ENCODE measurements around the gene CCNA2. TPM values are rescaled to one million over a fixed set of nuclear protein-coding genes. Genes with fewer than 3 reads are reported as not detected.

The CCNA2 gene
- total and polyA plus RNA-seq, 9 donors, result 15.0 to 32.7 (median 22.7) TPM

DNA sequence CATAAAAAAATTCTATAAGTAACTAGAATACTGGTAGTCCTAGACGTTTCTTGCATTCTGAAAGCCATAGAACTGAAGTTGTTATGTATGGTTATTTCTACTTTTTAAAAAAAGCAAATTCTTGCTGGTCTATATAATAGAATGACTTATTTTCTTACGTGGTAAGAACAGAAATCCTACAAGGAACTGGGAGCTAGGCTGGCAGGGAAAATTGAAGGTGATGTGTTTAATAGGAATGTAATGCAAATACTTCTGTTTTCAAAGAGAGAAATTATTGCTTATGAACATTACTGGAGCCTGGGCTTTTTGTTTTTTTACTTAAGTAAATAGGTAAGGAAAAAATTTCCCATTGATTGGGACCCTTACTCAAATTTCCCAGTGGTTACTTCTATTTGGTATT lies 8.9 kb downstream of the CCNA2 start:
- Histone ChIP-seq H3K4me1 (ENCODE audit: control insufficient read depth, insufficient read depth, low read length) (no peaks in the 10 kb centered on the region), H3K36me3 (ENCODE audit: control insufficient read depth, insufficient read depth, low read length) (peaks cover 41% of the 10 kb centered on the region), H3K27me3 (ENCODE audit: control insufficient read depth, insufficient read depth, low read length) (no peaks in the 10 kb centered on the region), H3K4me3 (ENCODE audit: low read length) (no peak overlapping the region), H3K9me3 (replicated peaks; ENCODE audit: control insufficient read depth, low read depth, low read length) (no peaks in the 10 kb centered on the region), H3K27ac (ENCODE audit: low read length) (no peak overlapping the region)
- DNase-seq, result no peak
- no CpG with 5 or more reads among the region's 2 CpGs for WGBS (ENCODE audit: insufficient coverage)

DNA sequence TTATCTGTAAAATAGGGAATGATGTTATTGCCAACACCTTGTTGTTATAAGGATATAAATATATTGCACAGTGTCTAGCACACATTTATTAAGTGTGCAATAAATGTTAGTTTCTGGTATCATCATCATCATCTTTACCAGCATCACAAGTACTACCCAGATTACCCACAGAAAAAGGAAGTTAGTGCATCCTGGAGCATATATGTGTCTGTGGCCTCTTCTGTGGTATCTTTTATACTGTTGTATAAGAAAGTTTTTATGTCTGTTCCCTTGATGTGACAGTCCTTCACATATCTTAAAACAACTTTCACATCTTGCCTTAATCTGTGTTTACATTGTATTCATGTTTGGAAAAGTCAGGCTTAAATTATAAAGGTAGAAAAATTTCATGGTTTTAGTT lies 12.6 kb downstream of the CCNA2 start:
- Histone ChIP-seq H3K9me3 (replicated peaks; ENCODE audit: control insufficient read depth, low read depth, low read length) (no peaks in the 10 kb centered on the region), H3K36me3 (ENCODE audit: control insufficient read depth, insufficient read depth, low read length) (peaks cover 47% of the 10 kb centered on the region)

DNA sequence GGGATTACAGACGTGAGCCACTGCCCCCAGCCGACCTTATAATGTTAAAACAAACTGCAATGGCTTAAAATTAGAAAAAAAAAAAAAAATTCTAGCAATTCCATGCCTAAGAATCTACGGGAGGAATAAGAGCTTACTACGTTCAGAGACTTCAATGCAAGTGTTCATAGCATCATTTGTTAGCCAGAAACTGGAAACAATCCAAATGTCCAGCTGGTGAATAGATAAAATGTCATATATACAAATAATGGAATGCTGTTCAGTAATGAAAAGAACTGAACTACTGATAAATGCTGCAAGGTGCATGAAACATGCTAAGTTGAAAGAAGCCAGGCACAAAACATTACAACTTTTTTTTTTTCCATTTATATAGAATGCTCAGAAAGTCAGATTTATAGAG lies 17.3 kb downstream of the CCNA2 start:
- peak; percentile 25 for DNase-seq
- peaks cover 51% of the 10 kb centered on the region for H3K36me3 ChIP-seq (ENCODE audit: control insufficient read depth, insufficient read depth, low read length)
- no CpG with 5 or more reads among the region's 4 CpGs for WGBS (ENCODE audit: insufficient coverage)

More for the DNA sequence above, 12.6 kb downstream of the CCNA2 start:
- no peaks in the 10 kb centered on the region for H3K27me3 ChIP-seq (ENCODE audit: control insufficient read depth, insufficient read depth, low read length)
- no peak overlapping the region for H3K4me3 ChIP-seq (ENCODE audit: low read length)
- DNase-seq, result no peak
- no peaks in the 10 kb centered on the region for H3K4me1 ChIP-seq (ENCODE audit: control insufficient read depth, insufficient read depth, low read length)
- no peak overlapping the region for H3K27ac ChIP-seq (ENCODE audit: low read length)

DNA sequence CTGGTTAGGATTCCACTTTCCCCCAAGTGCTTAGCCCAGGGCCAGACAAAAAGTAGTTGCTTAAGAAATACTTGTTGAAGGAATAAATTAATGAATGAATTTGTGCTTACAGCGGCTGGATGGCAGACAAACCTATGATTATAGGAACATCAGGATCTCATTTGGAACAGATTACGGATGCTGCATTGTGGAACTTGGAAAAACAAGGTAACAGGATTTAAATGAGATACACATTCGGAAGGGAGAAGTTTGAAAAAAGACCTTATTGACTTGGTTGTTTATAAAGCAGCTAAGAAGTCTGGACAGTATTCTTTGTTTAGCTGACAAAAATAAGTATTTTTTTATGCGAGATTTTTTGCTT lies 22.0 kb downstream of the CCNA2 start:
- Histone ChIP-seq H3K27me3 (ENCODE audit: control insufficient read depth, insufficient read depth, low read length) (no peaks in the 10 kb centered on the region), H3K9me3 (replicated peaks; ENCODE audit: control insufficient read depth, low read depth, low read length) (no peaks in the 10 kb centered on the region), H3K36me3 (ENCODE audit: control insufficient read depth, insufficient read depth, low read length) (peaks cover 25% of the 10 kb centered on the region), H3K27ac (ENCODE audit: low read length) (peak overlapping the region; percentile 96), H3K4me1 (ENCODE audit: control insufficient read depth, insufficient read depth, low read length) (peaks cover 5% of the 10 kb centered on the region), H3K4me3 (ENCODE audit: low read length) (peak overlapping the region; percentile 67)
- WGBS (ENCODE audit: insufficient coverage), result 13% methylated on average over 3 of the region's 4 CpGs
- peak; percentile 29 for DNase-seq

More for the DNA sequence above, 17.3 kb downstream of the CCNA2 start:
- no peaks in the 10 kb centered on the region for H3K4me1 ChIP-seq (ENCODE audit: control insufficient read depth, insufficient read depth, low read length)
- no peaks in the 10 kb centered on the region for H3K27me3 ChIP-seq (ENCODE audit: control insufficient read depth, insufficient read depth, low read length)
- H3K4me3 ChIP-seq (ENCODE audit: low read length), result no peak overlapping the region
- H3K9me3 ChIP-seq (replicated peaks; ENCODE audit: control insufficient read depth, low read depth, low read length), result no peaks in the 10 kb centered on the region
- no peak overlapping the region for H3K27ac ChIP-seq (ENCODE audit: low read length)

DNA sequence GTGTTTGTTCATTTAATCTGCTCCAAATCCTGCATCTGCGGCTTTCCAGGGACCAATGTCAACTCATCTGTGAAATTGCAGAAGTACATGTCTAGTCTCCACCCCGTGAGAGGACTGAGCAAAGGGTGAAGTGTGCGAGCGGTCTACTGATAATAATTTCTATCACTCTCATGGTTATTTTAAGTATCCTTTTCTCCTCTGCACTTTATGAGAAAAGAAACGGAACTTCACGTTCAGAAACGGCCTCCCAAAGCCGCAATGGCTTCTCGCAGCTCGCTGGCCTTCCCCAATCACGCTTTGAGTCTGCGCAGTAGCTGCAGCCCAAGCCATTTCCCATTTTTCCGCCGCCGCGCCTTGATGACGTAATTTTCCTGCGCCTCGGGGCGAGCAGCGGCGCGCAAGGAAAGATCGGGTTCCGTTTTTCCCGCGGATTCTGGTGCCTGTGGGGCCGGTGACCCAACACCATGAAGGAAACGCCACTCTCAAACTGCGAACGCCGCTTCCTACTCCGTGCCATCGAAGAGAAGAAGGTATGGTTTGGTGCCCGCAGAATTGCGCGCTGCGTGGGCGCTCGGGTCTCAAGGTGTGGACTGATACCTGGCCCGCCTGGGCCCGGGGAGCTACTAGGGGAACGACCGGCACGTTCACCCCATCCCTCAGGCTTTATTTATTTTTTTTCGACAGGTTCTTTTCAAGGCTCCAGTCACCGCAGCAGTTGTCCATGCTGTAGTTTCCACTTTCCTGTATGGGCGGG lies 22.5 kb downstream of the CCNA2 start, which contains the start of gene EXOSC9:
Gene EXOSC9, plus strand, starts transcription at position 363 of the 754 bp plus-strand sequence. Its CDS starts 102 bp downstream, at position 465.
- Histone ChIP-seq H3K27ac (ENCODE audit: low read length) (peak within 1 kb of the TSS; percentile 96), H3K9me3 (replicated peaks; ENCODE audit: control insufficient read depth, low read depth, low read length) (no peaks in the 10 kb centered on the region), H3K36me3 (ENCODE audit: control insufficient read depth, insufficient read depth, low read length) (peaks cover 22% of the 10 kb centered on the region), H3K4me3 (ENCODE audit: low read length) (peak within 1 kb of the TSS; percentile 67), H3K4me1 (ENCODE audit: control insufficient read depth, insufficient read depth, low read length) (peaks cover 5% of the 10 kb centered on the region), H3K27me3 (ENCODE audit: control insufficient read depth, insufficient read depth, low read length) (no peaks in the 10 kb centered on the region)
- DNase-seq, result peak; percentile 99
- under 1% methylated on average over 40 of the region's 48 CpGs for WGBS (ENCODE audit: insufficient coverage)

DNA sequence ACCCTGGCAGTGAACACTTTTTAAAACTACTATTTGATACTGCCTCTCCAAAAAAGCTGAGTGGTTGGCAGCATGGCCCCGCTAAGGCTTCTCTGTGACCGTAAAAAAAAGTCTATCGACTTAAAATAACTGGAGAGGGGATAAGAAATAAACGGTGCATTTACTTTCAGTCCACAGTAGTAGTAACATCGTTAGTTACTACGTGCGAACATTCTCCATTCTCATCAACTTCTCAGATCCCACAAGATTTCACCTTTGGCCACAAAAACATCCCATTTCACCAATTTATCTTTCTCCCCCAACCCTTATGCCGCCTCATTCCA lies 23.1 kb downstream of the CCNA2 start:
- H3K27ac ChIP-seq (ENCODE audit: low read length), result peak overlapping the region; percentile 96
- no peaks in the 10 kb centered on the region for H3K9me3 ChIP-seq (replicated peaks; ENCODE audit: control insufficient read depth, low read depth, low read length)
- H3K27me3 ChIP-seq (ENCODE audit: control insufficient read depth, insufficient read depth, low read length), result no peaks in the 10 kb centered on the region
- 0% methylated on average over 1 of the region's 8 CpGs for whole genome bisulfite sequencing (ENCODE audit: insufficient coverage)
- peaks cover 5% of the 10 kb centered on the region for H3K4me1 ChIP-seq (ENCODE audit: control insufficient read depth, insufficient read depth, low read length)
- peaks cover 18% of the 10 kb centered on the region for H3K36me3 ChIP-seq (ENCODE audit: control insufficient read depth, insufficient read depth, low read length)
- H3K4me3 ChIP-seq (ENCODE audit: low read length), result peak overlapping the region; percentile 67
- DNase-seq, result no peak

DNA sequence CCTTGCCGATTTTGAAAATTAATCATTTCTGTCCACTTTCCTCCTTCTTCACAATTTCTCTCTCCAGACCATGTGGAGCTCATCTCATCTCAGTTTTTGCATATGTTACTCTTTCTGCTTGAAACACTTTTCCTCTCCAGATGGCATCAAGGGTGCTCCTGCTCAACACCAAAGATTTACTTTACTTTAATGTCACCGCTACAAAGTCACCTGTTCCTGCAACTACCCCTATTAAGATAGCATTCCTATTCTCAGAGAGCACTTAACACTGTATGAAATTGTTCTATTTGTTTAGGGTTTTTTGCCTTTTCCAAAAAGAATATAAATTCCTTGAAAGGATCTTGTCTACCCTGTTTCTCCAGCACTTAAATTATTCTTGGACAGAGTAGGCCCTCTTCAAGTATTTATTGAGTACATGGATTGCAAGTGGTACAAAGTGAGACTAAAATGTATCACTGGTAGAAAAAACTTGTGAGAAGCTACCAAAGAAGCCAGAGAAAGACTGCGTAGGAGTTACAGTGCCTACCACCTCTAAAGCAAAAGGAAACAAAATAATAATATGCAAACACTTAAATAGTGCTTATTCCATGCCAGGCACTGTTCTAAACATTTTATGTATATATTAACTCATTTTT lies 23.7 kb downstream of the CCNA2 start:
- Histone ChIP-seq H3K27me3 (ENCODE audit: control insufficient read depth, insufficient read depth, low read length) (no peaks in the 10 kb centered on the region), H3K9me3 (replicated peaks; ENCODE audit: control insufficient read depth, low read depth, low read length) (no peaks in the 10 kb centered on the region), H3K27ac (ENCODE audit: low read length) (no peak overlapping the region), H3K4me3 (ENCODE audit: low read length) (no peak overlapping the region), H3K36me3 (ENCODE audit: control insufficient read depth, insufficient read depth, low read length) (peaks cover 17% of the 10 kb centered on the region), H3K4me1 (ENCODE audit: control insufficient read depth, insufficient read depth, low read length) (peaks cover 5% of the 10 kb centered on the region)
- WGBS (ENCODE audit: insufficient coverage), result 100% methylated on average over 1 of the region's 3 CpGs
- DNase-seq, result no peak

DNA sequence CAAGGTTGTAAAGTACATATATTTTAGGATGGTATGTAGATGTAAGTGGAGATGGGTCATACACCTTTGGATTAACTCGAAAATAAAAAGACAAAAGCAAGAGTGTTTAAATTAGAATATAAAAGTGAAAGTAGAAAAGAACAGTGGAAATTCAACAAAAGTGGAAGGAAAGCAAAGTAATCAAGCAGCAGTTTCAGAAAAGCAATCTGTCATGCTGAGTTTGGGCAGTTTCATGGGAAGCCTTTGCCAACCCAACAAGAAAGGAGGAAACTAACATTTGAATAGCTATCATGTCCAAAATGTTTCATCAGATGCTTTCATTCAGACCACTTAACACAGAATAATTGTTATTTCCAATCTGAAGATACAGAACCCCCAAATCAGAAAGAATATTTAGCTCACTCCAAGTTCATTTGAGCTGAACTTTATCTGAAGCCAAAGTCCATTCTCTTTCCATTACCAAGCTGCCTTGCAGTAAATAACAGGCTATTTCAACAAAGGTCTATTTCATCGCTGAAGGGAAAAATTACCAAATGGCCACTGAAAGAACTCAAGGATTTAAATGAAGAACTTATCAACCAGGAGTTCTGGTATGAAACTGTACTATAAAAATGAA lies 24.4 kb downstream of the CCNA2 start:
- H3K9me3 ChIP-seq (replicated peaks; ENCODE audit: control insufficient read depth, low read depth, low read length), result no peaks in the 10 kb centered on the region
- peaks cover 2% of the 10 kb centered on the region for H3K27me3 ChIP-seq (ENCODE audit: control insufficient read depth, insufficient read depth, low read length)
- DNase-seq, result no peak
- H3K27ac ChIP-seq (ENCODE audit: low read length), result no peak overlapping the region
- 86% methylated on average over 1 of the region's 2 CpGs for WGBS (ENCODE audit: insufficient coverage)
- H3K4me1 ChIP-seq (ENCODE audit: control insufficient read depth, insufficient read depth, low read length), result peaks cover 5% of the 10 kb centered on the region
- peaks cover 11% of the 10 kb centered on the region for H3K36me3 ChIP-seq (ENCODE audit: control insufficient read depth, insufficient read depth, low read length)
- H3K4me3 ChIP-seq (ENCODE audit: low read length), result no peak overlapping the region

DNA sequence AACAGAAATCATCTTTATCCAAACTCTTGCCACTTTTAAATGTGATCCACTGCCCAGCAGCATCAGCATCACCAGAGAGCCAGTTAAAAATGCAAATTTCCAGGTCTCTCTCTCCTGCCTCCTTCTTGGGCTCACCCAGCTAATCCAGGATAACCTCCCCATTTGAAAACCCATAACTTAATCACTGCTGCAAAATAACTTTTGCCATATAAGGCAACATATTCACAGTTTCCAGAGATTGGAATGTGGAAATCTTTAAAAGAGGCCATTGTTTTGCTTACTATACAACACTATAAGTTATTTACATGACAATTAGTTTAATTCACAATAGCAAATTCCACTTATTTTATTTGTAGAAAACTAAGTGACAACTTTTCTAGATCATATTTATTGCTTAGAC lies 27.4 kb downstream of the CCNA2 start:
- Histone ChIP-seq H3K27ac (ENCODE audit: low read length) (no peak overlapping the region), H3K27me3 (ENCODE audit: control insufficient read depth, insufficient read depth, low read length) (peaks cover 2% of the 10 kb centered on the region), H3K4me1 (ENCODE audit: control insufficient read depth, insufficient read depth, low read length) (peaks cover 5% of the 10 kb centered on the region), H3K36me3 (ENCODE audit: control insufficient read depth, insufficient read depth, low read length) (no peaks in the 10 kb centered on the region), H3K4me3 (ENCODE audit: low read length) (no peak overlapping the region), H3K9me3 (replicated peaks; ENCODE audit: control insufficient read depth, low read depth, low read length) (no peaks in the 10 kb centered on the region)
- no peak for DNase-seq

DNA sequence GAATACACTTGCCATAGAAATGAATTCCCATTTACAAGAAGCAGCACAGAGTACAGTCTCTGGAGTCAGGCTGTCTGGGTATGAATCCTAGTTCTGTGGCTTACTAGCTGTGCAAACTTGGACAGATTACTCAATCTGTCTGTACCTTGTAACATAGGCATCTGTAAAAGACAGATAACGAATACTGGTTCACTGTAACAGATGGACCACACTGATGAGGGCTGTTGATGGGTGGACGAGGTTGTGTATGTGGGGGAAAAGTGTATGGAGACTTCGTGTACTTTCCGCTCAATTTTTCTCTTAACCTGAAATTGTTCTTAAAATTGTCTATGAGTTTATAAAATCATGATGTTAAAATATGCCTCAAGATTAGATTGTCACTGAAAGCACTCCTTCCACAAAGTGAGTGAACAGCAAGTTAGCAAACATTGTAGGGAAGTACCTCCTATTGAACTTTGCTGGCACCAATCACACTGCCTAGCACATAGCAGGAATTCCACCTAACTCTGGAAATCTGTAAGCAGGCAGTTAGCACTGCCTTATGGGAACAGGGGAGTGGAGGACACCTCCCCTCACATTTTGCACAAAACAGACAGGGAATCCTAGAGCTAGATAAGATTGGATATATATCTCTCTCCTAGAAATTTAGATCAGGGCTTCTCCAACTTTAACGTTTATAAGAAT lies 29.0 kb downstream of the CCNA2 start:
- 80% methylated on average over 1 of the region's 5 CpGs for WGBS (ENCODE audit: insufficient coverage)
- no peak for DNase-seq
- Histone ChIP-seq H3K36me3 (ENCODE audit: control insufficient read depth, insufficient read depth, low read length) (no peaks in the 10 kb centered on the region), H3K27ac (ENCODE audit: low read length) (no peak overlapping the region), H3K4me3 (ENCODE audit: low read length) (no peak overlapping the region), H3K27me3 (ENCODE audit: control insufficient read depth, insufficient read depth, low read length) (peaks cover 2% of the 10 kb centered on the region), H3K4me1 (ENCODE audit: control insufficient read depth, insufficient read depth, low read length) (no peaks in the 10 kb centered on the region), H3K9me3 (replicated peaks; ENCODE audit: control insufficient read depth, low read depth, low read length) (no peaks in the 10 kb centered on the region)
